ENCODE measurements around the gene ADARB2.

DNA sequence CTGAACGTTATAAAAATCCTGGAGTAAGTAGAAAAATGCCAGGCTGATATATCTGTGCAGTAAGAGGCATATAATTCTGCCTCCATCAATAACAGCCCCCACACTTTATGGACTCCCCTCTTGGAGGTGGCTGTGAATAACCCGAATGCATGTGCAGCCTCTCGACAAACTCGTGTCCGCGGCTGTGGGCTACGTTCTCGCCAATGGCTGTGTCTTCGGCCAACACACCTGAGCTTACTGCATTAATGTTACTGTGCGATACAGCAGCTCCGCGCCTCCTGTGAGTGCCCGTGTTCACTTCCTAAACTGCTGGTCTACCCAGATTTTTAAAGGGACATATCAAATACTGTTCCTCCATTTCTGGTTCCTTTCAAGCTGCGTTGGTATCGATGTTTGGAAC lies 209.4 kb downstream of the ADARB2 start:
- TF ChIP-seq POLR2A (IDR thresholded peaks at IDR 0.05), result no peak
- TF ChIP-seq, protein P1, sequence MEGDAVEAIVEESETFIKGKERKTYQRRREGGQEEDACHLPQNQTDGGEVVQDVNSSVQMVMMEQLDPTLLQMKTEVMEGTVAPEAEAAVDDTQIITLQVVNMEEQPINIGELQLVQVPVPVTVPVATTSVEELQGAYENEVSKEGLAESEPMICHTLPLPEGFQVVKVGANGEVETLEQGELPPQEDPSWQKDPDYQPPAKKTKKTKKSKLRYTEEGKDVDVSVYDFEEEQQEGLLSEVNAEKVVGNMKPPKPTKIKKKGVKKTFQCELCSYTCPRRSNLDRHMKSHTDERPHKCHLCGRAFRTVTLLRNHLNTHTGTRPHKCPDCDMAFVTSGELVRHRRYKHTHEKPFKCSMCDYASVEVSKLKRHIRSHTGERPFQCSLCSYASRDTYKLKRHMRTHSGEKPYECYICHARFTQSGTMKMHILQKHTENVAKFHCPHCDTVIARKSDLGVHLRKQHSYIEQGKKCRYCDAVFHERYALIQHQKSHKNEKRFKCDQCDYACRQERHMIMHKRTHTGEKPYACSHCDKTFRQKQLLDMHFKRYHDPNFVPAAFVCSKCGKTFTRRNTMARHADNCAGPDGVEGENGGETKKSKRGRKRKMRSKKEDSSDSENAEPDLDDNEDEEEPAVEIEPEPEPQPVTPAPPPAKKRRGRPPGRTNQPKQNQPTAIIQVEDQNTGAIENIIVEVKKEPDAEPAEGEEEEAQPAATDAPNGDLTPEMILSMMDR (IDR thresholded peaks at IDR 0.05), result no peak
